HG02623 (cell line): ENCODE data around the gene RARB.

Experiments
- ATAC-seq: cut with Tn5 transposase; IDR thresholded peaks from one replicate; pipeline ENCODE4 v1.9.1; 2021; ENCODE audit warnings: moderate library complexity; ENCODE audit not compliant: unreplicated experiment

The RARB gene

DNA sequence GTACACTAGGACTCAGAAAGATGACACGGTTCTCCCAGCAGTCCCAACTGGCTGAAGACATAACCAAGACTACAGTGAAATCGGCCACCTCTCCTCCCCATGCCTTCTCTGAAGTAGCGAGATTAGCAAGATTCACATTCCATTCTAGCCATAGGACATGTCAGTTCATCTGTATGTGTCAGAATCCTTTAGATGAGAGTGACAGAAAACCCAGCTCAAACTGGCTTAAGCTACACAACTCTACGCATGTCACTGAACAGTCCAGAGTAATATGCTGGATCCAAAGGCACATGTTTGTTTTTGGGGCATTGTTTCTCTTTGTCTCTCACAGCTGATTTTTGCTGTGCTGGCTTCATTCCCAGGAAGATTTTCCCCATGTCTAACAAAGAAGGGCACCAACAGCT, 75.8 kb downstream of the RARB start:
- ATAC-seq = no peak

DNA sequence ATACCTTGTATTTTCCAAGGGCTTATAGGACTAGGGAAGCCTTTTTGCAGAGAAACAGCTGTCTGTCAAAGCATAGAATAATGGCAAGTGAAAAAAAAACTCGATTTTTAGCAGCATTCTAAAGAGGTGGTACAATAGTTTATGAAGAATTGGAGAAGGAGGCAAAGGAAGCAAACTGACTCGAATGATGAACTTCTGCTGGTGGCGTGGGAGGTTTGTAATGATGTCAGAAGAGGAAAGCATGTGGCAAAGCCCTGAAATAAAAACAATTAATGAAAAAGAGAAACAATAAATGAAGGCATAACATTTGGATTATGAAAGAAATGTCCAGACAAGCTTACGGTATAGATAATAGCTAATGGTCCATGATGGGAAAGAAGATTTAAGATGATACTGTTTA, 77.5 kb downstream of the RARB start:
- ATAC-seq = no peak

- ATAC-seq = no peak
Measured at GRCh38 chr3:25507811-25508210, 79.7 kb downstream of the RARB start.

DNA sequence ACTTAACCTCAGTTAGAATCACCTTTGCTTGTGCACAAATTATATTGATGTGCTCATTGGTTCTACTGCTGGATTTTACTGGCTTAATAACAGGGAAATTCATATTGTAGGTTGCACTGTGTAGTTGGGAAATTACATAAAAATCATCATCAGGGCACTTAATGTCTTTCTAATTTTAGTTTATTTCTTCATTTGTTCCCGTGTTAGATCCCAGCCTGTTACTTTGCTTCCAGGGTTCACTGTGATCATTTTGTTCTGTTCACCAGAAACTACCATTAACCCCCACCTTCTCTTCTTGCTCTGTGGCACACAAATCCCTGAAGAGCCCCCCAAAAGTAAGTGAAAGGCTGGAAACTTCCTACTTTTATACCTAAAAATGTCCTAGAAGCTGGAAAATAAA, 80.4 kb downstream of the RARB start:
- ATAC-seq = no peak

GRCh38 chr3:25508901-25509300, 80.8 kb downstream of the RARB start:
- ATAC-seq = no peak

- ATAC-seq = no peak
Measured at GRCh38 chr3:25510797-25511196, 82.7 kb downstream of the RARB start.

- no peak for ATAC-seq
Measured at GRCh38 chr3:25511972-25512721, 84.1 kb downstream of the RARB start.

DNA sequence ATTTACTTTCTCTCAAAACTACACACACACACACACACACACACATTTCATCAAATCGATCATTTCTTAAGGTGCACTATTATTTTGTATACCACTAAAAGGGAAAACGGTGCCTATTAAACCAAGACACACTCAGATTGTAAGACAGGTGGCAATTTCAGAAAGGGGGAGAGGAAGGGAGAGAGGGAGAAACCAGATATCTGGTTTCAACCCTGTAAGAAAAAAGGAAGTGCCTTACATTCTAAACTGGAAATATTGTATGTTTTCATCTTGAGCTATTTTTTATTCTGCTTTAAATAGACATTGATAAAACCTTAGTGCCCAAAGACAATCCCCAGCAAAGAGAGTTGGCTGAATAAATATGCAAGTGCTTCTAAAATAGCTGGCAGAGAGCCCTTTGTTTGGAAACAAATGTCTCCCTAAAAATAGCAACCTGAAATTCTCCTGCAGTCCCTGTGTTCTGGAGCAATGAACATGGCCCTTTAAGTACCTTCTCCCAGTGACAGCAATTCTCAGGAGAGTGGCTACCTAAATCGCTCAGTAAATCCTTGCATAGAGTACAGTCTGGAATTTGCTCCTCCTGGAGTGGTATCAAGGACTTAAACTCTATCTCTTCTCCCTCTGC, 85.7 kb downstream of the RARB start:
- no peak for ATAC-seq

GRCh38 chr3:25515171-25515570, 87.1 kb downstream of the RARB start:
- ATAC-seq = no peak

GRCh38 chr3:25520926-25521559, 93.0 kb downstream of the RARB start:
- no peak for ATAC-seq

- no peak for ATAC-seq
Measured at GRCh38 chr3:25527336-25527735, 99.3 kb downstream of the RARB start.

DNA sequence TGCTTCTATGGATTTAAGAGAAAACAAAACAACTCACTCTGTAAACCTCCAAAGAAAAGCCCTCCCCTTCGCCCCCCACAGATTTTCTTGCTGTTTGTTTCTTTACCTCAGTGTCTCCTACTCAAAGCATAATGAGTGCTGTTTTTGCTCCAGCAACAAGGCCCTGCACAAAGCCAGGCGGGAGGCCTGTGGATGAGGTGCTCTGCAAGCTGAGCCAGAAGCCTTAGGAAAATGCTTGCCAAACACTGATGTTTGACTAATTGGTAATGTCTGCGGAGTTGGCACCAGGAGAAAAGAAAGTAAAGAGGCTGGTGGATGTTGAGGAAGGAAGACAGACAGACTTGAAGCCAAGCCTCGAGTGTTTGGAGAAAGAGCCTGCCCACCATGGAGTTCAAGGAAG, 99.7 kb downstream of the RARB start:
- ATAC-seq = no peak

DNA sequence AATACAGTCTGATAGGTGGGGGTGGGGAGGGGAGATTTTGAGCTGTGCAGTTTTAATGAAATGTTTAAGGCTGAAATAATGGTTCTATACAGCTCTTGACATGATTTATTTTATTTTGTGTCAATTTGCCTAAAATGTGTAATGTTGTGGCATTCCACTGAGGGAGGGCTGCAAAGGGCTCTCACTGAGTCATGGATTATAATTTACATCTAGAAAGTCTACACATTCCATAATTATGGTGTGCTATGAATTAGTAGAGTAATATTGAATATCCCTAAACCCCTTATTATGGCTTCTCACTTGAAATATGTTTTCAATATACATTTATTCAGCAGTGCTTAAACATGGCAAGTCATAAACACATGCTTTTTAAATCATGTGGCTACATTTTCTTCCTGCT, 103.9 kb downstream of the RARB start:
- no peak for ATAC-seq

DNA sequence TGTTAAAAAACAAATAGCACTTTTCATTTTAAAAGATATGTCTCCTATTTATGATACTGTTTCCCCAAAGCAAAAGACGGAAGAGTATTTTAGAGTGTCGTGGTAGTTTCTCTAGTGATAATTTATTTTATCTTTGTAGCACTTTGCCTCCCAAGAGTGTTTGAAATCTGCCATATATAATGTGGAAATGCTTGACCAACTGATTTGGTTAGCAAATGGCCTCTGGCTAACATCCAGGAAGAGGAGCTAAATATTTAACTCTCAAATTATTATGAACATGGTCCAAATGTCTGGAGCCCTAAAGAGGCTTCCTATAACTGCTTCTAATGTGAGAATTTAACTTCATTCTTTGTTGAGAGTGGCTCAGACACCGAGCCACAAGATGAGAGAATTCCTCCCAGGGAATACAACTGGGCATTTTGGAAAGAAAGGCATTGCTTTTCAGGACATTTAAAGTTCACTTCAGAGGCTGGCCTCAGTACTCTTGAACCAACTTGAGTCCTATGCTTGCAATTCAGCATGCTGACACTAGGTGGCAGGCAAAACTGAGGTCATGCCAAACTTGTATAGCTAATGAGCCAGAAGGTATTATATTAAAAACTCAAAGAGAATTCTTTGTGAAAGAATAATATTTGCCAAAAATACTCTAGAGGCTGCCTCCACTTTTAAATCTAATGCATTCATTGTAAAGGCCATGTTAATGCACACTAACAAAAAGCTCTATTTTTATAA, 104.5 kb downstream of the RARB start:
- ATAC-seq = no peak

- no peak for ATAC-seq
Measured at GRCh38 chr3:25533399-25533798, 105.3 kb downstream of the RARB start.

DNA sequence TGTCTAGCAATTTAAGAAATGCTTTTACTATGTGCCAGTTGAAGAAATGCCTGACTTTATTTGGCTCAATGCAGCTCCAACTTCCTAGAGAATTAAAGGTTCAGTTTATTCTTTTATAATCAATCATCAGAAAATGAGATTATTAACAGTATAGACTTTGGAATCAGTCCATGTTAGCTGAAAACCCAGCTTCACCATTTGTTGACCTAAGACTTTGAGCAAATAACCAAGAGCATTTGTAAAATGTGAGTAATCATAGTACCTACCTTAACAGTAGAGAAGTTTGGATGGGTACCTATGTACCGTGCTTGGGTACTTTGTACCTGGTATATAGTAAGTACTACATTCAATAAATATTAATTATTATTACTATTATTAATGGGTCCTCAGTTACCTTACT, 105.9 kb downstream of the RARB start:
- ATAC-seq = no peak

GRCh38 chr3:25536521-25537391, 108.7 kb downstream of the RARB start:
- ATAC-seq = no peak

- no peak for ATAC-seq
Measured at GRCh38 chr3:25537516-25537915, 109.5 kb downstream of the RARB start.

DNA sequence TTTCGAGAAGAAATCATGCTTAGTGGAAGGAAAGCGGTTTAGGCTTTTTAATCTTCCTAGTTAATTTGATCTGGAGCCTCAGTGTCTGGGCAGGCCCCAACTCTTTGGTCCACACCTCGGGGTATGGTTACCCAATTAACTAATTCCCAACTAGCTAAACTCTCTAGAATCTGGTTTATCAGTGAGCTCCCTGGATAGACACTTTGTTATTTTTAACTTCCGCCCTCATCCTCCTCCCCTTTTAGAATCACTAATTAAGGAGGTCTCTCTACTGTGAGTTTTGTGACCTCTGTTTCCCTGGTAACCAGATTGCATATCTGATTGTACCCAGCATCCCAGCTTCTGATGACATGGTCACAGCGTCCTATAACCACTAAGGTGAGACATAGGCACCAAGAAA, 112.2 kb downstream of the RARB start:
- no peak for ATAC-seq

GRCh38 chr3:25542492-25543039, 114.5 kb downstream of the RARB start:
- no peak for ATAC-seq
